HCT116 (cell line): ENCODE data around the gene LRCH1. TPM values are rescaled to one million over a fixed set of nuclear protein-coding genes. Genes with fewer than 3 reads are reported as not detected.

Source experiments
- ATAC-seq: fragments of 200-7000 bp; cut with Tn5 transposase; 2 replicates; pipeline ENCODE4 v1.9.1; 2020; ENCODE audit warnings: mild to moderate bottlenecking, moderate library complexity
- BruUV-seq: library from RNA; stranded (reverse); fragments of 400-500 nt; replicated peaks from 2 replicates; lab custom pipeline; 2021; lab: Mats Ljungman, UMichigan
- CTCF ChIA-PET: fragments of 300-600 bp; sonication (Branson Sonifier 250); formaldehyde crosslinking; loops from one replicate; lab custom pipeline; 2021; ENCODE audit warnings: antibody characterized with exemption; lab: Charles Lee
- POLR2A ChIA-PET: fragments of 300-600, 350-600 bp; sonication (Branson Sonifier 250); formaldehyde crosslinking; loops from one replicate; lab custom pipeline; 2021; ENCODE audit warnings: antibody characterized with exemption; lab: Charles Lee
- RAD21 ChIA-PET, 2 experiments: fragments of 300-600 bp; sonication (Branson Sonifier 250); formaldehyde crosslinking; loops; one replicate each; lab custom pipeline; 2023; ENCODE audit warnings: low total read pairs in 2 of 2; ENCODE audit not compliant: uncharacterized antibody in 2 of 2, unreplicated experiment in 2 of 2, low non-redundant PET in 1 of 2; lab: Charles Lee
- DNase-seq: peaks from one replicate; pipeline ENCODE4 v3.0.0-alpha.2; 2010; ENCODE audit warnings: low read depth, low spot score
- H2AFZ ChIP-seq: fragments of 200-600 bp; shearing (Covaris generic), sonication (generic); 2 replicates; pipeline ENCODE4 v1.6.1; 2017; ENCODE audit warnings: low read depth, mixed run types, mixed read lengths, antibody characterized with exemption, low read length; ENCODE audit not compliant: poor library complexity, severe bottlenecking
- H3K27ac ChIP-seq: 2 replicates; pipeline ENCODE4 v1.5.1; 2012; ENCODE audit warnings: low read depth, low read length
- H3K27me3 ChIP-seq: fragments of 200-600 bp; sonication (generic); 2 replicates; pipeline ENCODE4 v1.6.1; 2016; ENCODE audit warnings: mixed run types, low read length, mixed read lengths; ENCODE audit not compliant: insufficient read depth
- H3K36me3 ChIP-seq, 2 experiments: fragments of 200-500 bp in 1 of 2; fragments of 200-600 bp in 1 of 2; sonication (Bioruptor generic) in 1 of 2; sonication (generic) in 1 of 2; 2 replicates each; pipeline versions ENCODE4 v1.5.1 to v1.6.1; 2014 to 2016; ENCODE audit warnings: low read length in 2 of 2, inconsistent platforms in 1 of 2, mixed read lengths in 1 of 2, mixed run types in 1 of 2; ENCODE audit not compliant: insufficient read depth in 2 of 2, control insufficient read depth in 1 of 2
- H3K4me1 ChIP-seq, 2 experiments: fragments of 200-600 bp in 1 of 2; sonication (generic) in 1 of 2; 2 replicates each; pipeline versions ENCODE4 v1.5.1 to v1.6.1; 2012 to 2017; ENCODE audit warnings: low read length in 2 of 2, inconsistent platforms in 1 of 2, mild to moderate bottlenecking in 1 of 2, mixed read lengths in 1 of 2, mixed run types in 1 of 2, moderate library complexity in 1 of 2; ENCODE audit not compliant: insufficient read depth in 2 of 2, control insufficient read depth in 1 of 2
- H3K4me2 ChIP-seq: fragments of 200-600 bp; sonication (generic); 2 replicates; pipeline ENCODE4 v1.6.1; 2017; ENCODE audit warnings: mixed run types, low read length, mixed read lengths
- H3K4me3 ChIP-seq, 2 experiments: fragments of 200-600 bp in 1 of 2; sonication (generic) in 1 of 2; replicated peaks in 1 of 2; 2 replicates each; pipeline ENCODE4 v1.5.1; 2011 to 2016; ENCODE audit warnings: low read length in 2 of 2, control low read depth in 1 of 2, low read depth in 1 of 2, mild to moderate bottlenecking in 1 of 2, mixed read lengths in 1 of 2, mixed run types in 1 of 2
- H3K79me2 ChIP-seq: fragments of 200-600 bp; sonication (generic); 2 replicates; pipeline ENCODE4 v1.6.1; 2017; ENCODE audit warnings: mild to moderate bottlenecking, mixed run types, low read length, moderate library complexity, mixed read lengths; ENCODE audit not compliant: insufficient read depth
- H3K9ac ChIP-seq: fragments of 200-600 bp; sonication (generic); 2 replicates; pipeline ENCODE4 v1.6.1; 2016; ENCODE audit warnings: low read length, mixed read lengths
- H3K9me2 ChIP-seq: fragments of 200-600 bp; sonication (generic), shearing (Covaris generic); 2 replicates; pipeline ENCODE4 v1.6.1; 2017; ENCODE audit warnings: mixed run types, mild to moderate bottlenecking, moderate library complexity; ENCODE audit not compliant: insufficient read depth
- H3K9me3 ChIP-seq, 2 experiments: fragments of 200-500 bp in 1 of 2; fragments of 200-600 bp in 1 of 2; sonication (Bioruptor generic) in 1 of 2; sonication (generic) in 1 of 2; 2 replicates each; pipeline ENCODE4 v1.6.1; 2014 to 2017; ENCODE audit warnings: low read length in 2 of 2, mixed read lengths in 2 of 2, inconsistent platforms in 1 of 2, low read depth in 1 of 2, mild to moderate bottlenecking in 1 of 2, mixed run types in 1 of 2, moderate library complexity in 1 of 2; ENCODE audit not compliant: control insufficient read depth in 1 of 2, insufficient read depth in 1 of 2
- H4K20me1 ChIP-seq: fragments of 200-600 bp; sonication (generic), shearing (Covaris generic); 2 replicates; pipeline ENCODE4 v1.6.1; 2017; ENCODE audit warnings: mixed run types, mild to moderate bottlenecking, moderate library complexity; ENCODE audit not compliant: insufficient read depth
- CBX3 ChIP-seq: IDR thresholded peaks from 2 replicates; pipeline ENCODE4 v1.6.1; 2012; ENCODE audit warnings: low read depth
- CEBPB ChIP-seq: IDR thresholded peaks from 2 replicates; pipeline ENCODE4 v1.6.1; 2012; ENCODE audit warnings: low read depth
- CTCF ChIP-seq, 3 experiments: fragments of 200-600 bp in 1 of 3; sonication (generic) in 1 of 3; IDR thresholded peaks in 2 of 3; conservative IDR thresholded peaks in 1 of 3; 2 replicates each; pipeline ENCODE4 v1.5.1; 2012 to 2017; ENCODE audit warnings: low read depth in 2 of 3, low read length in 2 of 3, antibody characterized with exemption in 1 of 3, borderline replicate concordance in 1 of 3, control low read depth in 1 of 3, mild to moderate bottlenecking in 1 of 3, mixed read lengths in 1 of 3, mixed run types in 1 of 3, moderate library complexity in 1 of 3; ENCODE audit not compliant: insufficient read depth in 1 of 3
- EGR1 ChIP-seq: IDR thresholded peaks from 2 replicates; pipeline ENCODE4 v1.6.1; 2012; ENCODE audit warnings: low read depth
- EZH2 ChIP-seq: fragments of 200-600 bp; sonication (generic); IDR thresholded peaks from 2 replicates; pipeline ENCODE4 v1.6.1; 2017; ENCODE audit warnings: antibody characterized with exemption, mixed run types
- EZH2phosphoT487 ChIP-seq: fragments of 200-600 bp; IDR thresholded peaks from 2 replicates; pipeline ENCODE4 v1.6.1; 2018; ENCODE audit warnings: antibody characterized with exemption, borderline replicate concordance
- FOSL1 ChIP-seq: IDR thresholded peaks from 2 replicates; pipeline ENCODE4 v1.6.1; 2012; ENCODE audit warnings: low read depth
- JUND ChIP-seq: IDR thresholded peaks from 2 replicates; pipeline ENCODE4 v1.6.1; 2012
- MAX ChIP-seq: IDR thresholded peaks from 2 replicates; pipeline ENCODE4 v1.6.1; 2012
- POLR2A ChIP-seq: IDR thresholded peaks from 2 replicates; pipeline ENCODE4 v1.7.0; 2011; ENCODE audit warnings: borderline replicate concordance; ENCODE audit not compliant: insufficient read depth, insufficient read length; ENCODE audit errors: extremely low read depth
- POLR2AphosphoS5 ChIP-seq: IDR thresholded peaks from 2 replicates; pipeline ENCODE4 v1.6.1; 2011; ENCODE audit warnings: mild to moderate bottlenecking, low read depth, low read length, moderate library complexity
- SIN3A ChIP-seq: IDR thresholded peaks from 2 replicates; pipeline ENCODE4 v1.6.1; 2012; ENCODE audit warnings: low read depth
- SP1 ChIP-seq: IDR thresholded peaks from 2 replicates; pipeline ENCODE4 v1.6.1; 2012; ENCODE audit warnings: low read depth
- TCF7L2 ChIP-seq: IDR thresholded peaks from 2 replicates; pipeline ENCODE4 v1.7.0; 2011; ENCODE audit warnings: borderline replicate concordance, inconsistent platforms; ENCODE audit not compliant: insufficient read depth, insufficient read length; ENCODE audit errors: extremely low read depth
- YY1 ChIP-seq: IDR thresholded peaks from 2 replicates; pipeline ENCODE4 v1.6.1; 2011; ENCODE audit warnings: low read length, low read depth, moderate library complexity, mild to moderate bottlenecking; ENCODE audit not compliant: insufficient replicate concordance; ENCODE audit errors: extremely low read depth
- ZBTB33 ChIP-seq: IDR thresholded peaks from 2 replicates; pipeline ENCODE4 v1.6.1; 2011; ENCODE audit warnings: mild to moderate bottlenecking, low read length, moderate library complexity; ENCODE audit not compliant: insufficient replicate concordance; ENCODE audit errors: extremely low read depth
- ZFX ChIP-seq: fragments of 450-650 bp; IDR thresholded peaks from 2 replicates; pipeline ENCODE4 v1.6.1; 2017
- ZNF274 ChIP-seq: fragments of 200-500 bp; sonication (Bioruptor generic); IDR thresholded peaks from 2 replicates; pipeline ENCODE4 v1.6.1; 2014; ENCODE audit warnings: mild to moderate bottlenecking, low read depth, low read length, inconsistent platforms
- intact Hi-C: fragments of 100-400 bp; cut with micrococcal nuclease; formaldehyde crosslinking; loops from 2 replicates; pipeline ENCODE4 v1.10.0; 2022
- total RNA-seq: library from RNA; stranded (reverse); gene quantifications from one replicate; pipeline ENCODE4 v1.2.1, GENCODE V29; 2021; ENCODE audit not compliant: unreplicated experiment
- TF ChIP-seq, protein P1 (sequence below): IDR thresholded peaks from 2 replicates; pipeline ENCODE4 v1.6.1; 2012
- TF ChIP-seq, protein P2 (sequence below): IDR thresholded peaks from 2 replicates; pipeline ENCODE4 v1.6.1; 2012; ENCODE audit warnings: low read depth

LRCH1 gene
- total RNA-seq, 1 experiment from 2014 or later: 15.6 TPM

DNA sequence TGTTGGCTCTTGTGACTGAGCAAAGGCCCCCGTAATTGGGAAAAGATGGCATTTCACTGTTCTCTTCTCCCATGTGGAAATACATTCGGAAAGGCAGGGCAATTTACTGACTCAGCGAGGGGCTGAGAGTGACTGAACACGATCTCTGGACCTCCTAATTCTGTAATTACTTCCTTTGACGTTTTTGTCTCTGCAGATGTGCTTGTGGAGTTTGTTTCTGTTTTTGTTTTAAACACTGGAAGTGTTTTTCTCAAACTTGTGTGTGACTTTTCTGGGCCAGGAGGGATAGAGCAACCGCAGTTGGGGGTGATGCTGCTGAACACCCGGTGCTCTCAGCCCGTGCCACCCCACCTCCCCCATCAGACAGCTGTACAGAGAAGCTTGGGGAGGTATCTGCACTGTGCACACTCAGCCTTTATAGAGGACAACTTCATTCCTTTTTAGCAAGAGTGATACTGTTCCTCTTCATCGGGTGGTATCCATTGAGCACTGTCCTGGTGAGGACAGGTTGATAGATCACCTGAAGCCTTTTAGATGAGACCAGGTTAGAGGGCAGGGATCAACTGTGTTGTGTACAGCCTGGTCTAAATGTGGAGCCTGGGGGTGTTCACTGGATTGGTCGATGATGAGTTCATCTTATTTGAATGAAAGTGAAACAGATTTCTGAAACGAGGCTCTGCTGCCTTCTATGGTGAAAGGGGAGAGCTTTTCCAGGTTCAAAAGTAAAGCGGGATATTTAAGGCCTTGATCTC is 126.6 kb downstream of the LRCH1 start:
- peaks cover 11% of the 10 kb centered on the region; the same call in 1 of the 2 replicates for H3K79me2 ChIP-seq
- no peaks in the 10 kb centered on the region; the same call in 1 of the 2 replicates for H4K20me1 ChIP-seq
- ChIA-PET CTCF (no interaction called here), POLR2A (no interaction called here), RAD21 (no interaction called here)
- intact Hi-C loops: no loop called here
- DNase-seq: no peak
- no peaks in the 10 kb centered on the region for H3K9me2 ChIP-seq
- no peak overlapping the region for H3K4me2 ChIP-seq
- no peaks in the 10 kb centered on the region for H3K9me3 ChIP-seq
- H3K9ac ChIP-seq: no peak overlapping the region
- no peaks in the 10 kb centered on the region for H3K27me3 ChIP-seq
- no peak overlapping the region for H2AFZ ChIP-seq
- H3K27ac ChIP-seq: no peak overlapping the region
- ATAC-seq: no peak
- H3K36me3 ChIP-seq: no peaks in the 10 kb centered on the region
- BruUV-seq: no TSS peak
- H3K4me1 ChIP-seq: no peaks in the 10 kb centered on the region
- no peak overlapping the region for H3K4me3 ChIP-seq
- TF ChIP-seq POLR2AphosphoS5: no peak
- TF ChIP-seq EZH2: no peak
- no peak for TF ChIP-seq TCF7L2
- TF ChIP-seq CBX3: no peak
- TF ChIP-seq ZNF274: no peak
- TF ChIP-seq JUND: no peak
- TF ChIP-seq, protein P1, sequence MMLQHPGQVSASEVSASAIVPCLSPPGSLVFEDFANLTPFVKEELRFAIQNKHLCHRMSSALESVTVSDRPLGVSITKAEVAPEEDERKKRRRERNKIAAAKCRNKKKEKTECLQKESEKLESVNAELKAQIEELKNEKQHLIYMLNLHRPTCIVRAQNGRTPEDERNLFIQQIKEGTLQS: no peak
- TF ChIP-seq EGR1: no peak
- no peak for TF ChIP-seq ZFX
- no peak for TF ChIP-seq ZBTB33
- TF ChIP-seq SP1: no peak
- no peak for TF ChIP-seq MAX
- no peak for TF ChIP-seq FOSL1
- TF ChIP-seq CEBPB: no peak
- TF ChIP-seq YY1: no peak
- TF ChIP-seq POLR2A: no peak
- TF ChIP-seq CTCF (IDR thresholded peaks at IDR 0.05 in 2 of 3, conservative IDR thresholded peaks at IDR 0.05 in 1 of 3; ENCODE audit: borderline replicate concordance in 1 of 3, insufficient read depth in 1 of 3, low read depth in 2 of 3, low read length in 2 of 3): no peak
- TF ChIP-seq SIN3A: no peak
- TF ChIP-seq, protein P2, sequence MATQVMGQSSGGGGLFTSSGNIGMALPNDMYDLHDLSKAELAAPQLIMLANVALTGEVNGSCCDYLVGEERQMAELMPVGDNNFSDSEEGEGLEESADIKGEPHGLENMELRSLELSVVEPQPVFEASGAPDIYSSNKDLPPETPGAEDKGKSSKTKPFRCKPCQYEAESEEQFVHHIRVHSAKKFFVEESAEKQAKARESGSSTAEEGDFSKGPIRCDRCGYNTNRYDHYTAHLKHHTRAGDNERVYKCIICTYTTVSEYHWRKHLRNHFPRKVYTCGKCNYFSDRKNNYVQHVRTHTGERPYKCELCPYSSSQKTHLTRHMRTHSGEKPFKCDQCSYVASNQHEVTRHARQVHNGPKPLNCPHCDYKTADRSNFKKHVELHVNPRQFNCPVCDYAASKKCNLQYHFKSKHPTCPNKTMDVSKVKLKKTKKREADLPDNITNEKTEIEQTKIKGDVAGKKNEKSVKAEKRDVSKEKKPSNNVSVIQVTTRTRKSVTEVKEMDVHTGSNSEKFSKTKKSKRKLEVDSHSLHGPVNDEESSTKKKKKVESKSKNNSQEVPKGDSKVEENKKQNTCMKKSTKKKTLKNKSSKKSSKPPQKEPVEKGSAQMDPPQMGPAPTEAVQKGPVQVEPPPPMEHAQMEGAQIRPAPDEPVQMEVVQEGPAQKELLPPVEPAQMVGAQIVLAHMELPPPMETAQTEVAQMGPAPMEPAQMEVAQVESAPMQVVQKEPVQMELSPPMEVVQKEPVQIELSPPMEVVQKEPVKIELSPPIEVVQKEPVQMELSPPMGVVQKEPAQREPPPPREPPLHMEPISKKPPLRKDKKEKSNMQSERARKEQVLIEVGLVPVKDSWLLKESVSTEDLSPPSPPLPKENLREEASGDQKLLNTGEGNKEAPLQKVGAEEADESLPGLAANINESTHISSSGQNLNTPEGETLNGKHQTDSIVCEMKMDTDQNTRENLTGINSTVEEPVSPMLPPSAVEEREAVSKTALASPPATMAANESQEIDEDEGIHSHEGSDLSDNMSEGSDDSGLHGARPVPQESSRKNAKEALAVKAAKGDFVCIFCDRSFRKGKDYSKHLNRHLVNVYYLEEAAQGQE: no peak
- TF ChIP-seq EZH2phosphoT487: no peak
- TF ChIP-seq, all 23 proteins: peak for 0
